HG03103 (cell line): ENCODE measurements around the gene NR6A1.

Source experiments
- ATAC-seq: cut with Tn5 transposase; IDR thresholded peaks from one replicate; pipeline ENCODE4 v1.9.1; 2021; ENCODE audit warnings: low read depth; ENCODE audit not compliant: unreplicated experiment

The NR6A1 gene

GRCh38 chr9:124593200-124593599 lies 177.9 kb downstream of the NR6A1 start:
- no peak for ATAC-seq

DNA sequence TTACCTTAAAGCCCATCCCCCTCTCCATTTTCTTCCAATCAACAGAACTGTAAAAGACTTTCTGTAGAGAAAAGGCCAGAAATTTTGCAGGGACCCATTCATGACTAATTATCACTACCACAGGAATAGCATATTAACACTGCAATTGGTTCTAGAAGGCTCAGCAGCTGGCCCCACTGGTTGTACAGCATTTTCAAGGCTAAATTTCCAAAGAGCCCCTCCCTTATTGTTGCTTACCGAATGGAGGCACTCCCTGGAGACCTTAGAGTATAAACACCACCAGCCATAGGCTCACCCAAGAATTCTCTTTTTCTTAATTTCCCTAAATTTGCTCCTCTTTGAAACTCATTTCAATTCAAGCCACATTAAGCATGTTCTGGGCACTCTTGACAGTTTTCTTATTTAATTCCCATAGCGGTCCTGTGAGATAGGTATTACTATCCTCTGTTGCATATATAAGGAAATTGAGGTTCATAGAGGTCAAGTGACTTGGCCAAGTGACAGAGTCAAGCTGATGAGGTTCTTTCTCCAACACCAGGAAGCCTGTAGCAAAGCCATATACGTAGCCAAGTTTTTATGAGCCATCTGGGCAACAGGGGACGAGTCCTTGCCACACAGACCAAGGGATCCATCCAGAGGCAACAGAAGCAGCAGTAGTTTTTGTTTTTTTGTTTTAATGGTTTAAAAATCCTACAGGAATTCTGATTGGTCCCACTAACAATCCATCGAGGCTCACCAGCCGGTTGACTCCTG lies 180.0 kb downstream of the NR6A1 start:
- no peak for ATAC-seq

DNA sequence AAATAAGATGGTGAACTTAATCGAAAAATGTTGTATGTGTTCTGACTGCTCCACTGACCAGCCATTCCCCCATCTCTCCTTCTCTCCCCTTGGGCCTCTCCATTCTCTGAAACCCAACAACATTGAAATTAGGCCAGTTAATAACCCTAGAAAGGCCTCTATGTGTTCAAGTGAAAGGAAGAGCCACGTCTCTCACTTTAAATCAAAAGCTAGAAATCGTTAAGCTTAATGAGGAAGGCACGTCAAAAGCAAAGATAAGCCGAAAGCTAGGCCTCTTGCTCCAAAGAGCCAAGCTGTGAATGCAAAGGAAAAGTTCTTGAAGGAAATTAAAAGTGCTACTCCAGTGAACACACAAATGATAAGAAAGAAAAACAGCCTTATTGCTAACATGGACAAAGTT lies 186.5 kb downstream of the NR6A1 start:
- no peak for ATAC-seq

GRCh38 chr9:124583134-124583533 lies 188.0 kb downstream of the NR6A1 start:
- no peak for ATAC-seq

- no peak for ATAC-seq
Measured at GRCh38 chr9:124580186-124580585, 190.9 kb downstream of the NR6A1 start.

GRCh38 chr9:124576751-124577150 lies 194.4 kb downstream of the NR6A1 start:
- ATAC-seq, result no peak

DNA sequence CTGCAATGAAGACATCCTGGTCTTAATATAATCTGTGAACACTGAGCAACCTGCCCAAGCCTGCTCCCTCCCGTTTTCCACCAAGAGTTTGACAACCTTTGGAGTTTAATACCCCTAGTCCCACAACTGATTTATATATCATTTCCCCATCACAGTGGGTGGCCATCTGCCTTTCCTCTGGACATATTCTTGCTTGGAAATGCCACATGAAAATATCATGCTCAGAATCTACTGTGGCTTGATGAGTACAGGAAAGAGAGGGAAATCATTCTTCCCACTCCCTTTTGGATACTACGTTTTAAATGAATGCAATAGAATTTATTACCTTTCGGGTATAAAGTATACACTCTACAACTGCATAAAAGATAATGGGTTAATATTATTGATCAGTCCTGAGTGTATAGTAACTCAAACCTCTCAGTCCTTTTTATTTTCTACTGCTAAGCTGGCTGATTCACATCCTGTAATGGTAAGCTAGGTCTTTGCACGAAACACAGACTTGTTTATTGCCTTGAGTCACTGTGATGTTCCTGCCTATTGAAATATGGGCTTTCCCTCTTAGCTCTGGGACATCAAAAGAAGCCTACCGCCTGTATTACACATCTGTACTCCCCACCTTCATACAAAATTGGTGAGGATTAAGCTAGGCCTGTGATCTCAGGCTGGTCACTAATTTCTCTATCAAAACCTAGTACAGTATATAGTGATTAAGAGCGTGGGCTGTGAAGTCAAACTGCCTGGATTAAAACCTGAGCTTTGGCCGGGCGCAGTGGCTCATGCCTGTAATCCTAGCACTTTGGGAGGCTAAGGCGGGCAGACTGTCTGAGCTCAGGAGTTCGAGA lies 196.4 kb downstream of the NR6A1 start:
- ATAC-seq, result no peak

DNA sequence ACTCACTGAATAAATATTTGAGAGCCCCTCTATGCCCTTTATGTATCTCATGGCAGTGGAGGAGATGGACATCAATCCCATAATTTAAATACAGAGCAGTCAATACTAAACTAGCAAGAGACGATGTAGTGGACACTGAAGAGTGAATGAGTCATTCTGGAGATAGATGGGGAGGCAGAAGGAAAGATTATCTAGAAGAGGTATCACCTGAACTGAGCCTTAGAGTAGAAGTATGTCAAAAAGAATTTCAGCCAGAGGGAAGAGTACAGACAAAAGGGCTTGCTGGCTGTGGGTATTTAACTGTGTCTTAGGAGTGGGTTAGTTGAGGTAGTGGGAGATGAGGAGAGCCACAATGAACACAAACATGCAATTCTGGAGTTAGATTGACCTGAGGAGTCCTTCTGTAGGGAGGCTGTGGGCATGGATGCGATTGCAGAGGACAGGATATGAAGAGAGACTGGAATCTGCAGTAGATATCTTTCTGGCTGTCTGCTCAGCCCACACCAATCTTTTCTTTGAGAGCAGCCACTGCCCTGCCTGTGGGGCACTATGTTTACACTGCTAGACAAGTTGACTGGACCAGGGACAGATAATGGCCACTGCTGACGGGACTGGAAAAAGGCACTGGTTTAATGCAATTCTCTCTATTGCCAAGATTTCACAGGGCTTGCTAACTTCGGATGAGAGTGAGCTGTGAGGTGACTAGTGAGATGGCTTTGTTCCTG lies 200.0 kb downstream of the NR6A1 start:
- no peak for ATAC-seq

DNA sequence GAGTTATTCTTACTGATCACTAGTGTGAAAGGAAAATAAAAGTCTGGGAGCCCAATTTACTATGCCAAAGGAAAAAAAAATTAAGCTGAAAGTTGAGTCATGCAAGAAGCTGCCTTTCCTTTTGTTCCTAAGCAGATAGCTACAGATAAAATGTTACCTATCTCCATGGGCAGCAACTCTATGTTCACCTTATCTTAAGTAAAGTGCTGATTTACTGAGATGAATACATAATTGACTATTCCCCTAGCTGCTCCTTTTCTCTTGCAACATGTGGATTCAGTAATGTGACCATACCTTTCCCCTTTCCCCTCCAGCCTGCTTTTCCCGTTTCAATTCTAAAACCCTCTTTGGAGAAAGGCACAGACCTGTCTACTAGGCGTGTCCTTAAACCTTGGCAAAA lies 201.2 kb downstream of the NR6A1 start:
- no peak for ATAC-seq

- ATAC-seq, result no peak
Measured at GRCh38 chr9:124567362-124567761, 203.7 kb downstream of the NR6A1 start.

DNA sequence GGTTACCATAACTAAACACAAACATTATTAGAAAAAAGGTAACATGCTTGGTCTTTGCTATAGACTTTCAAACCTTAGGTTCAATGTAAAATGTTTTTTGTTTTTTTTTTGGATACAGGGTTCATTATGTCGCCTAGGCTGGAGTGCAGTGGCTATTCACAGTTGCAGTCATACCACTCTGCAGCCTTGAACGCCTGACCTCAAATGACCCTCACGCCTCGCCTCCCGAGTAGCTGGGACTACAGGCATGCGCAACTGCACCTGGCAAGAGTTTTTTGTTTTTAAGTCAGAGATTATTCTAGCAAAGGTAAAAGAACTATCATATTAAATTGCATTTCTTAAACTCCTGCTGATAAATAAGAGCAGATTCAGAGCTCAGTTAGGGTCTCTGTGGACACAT lies 208.8 kb downstream of the NR6A1 start:
- no peak for ATAC-seq

- ATAC-seq, result no peak
Measured at GRCh38 chr9:124559871-124560270, 211.2 kb downstream of the NR6A1 start.

GRCh38 chr9:124558777-124559470 lies 212.2 kb downstream of the NR6A1 start:
- ATAC-seq, result no peak

GRCh38 chr9:124557895-124558294 lies 213.2 kb downstream of the NR6A1 start:
- no peak for ATAC-seq

DNA sequence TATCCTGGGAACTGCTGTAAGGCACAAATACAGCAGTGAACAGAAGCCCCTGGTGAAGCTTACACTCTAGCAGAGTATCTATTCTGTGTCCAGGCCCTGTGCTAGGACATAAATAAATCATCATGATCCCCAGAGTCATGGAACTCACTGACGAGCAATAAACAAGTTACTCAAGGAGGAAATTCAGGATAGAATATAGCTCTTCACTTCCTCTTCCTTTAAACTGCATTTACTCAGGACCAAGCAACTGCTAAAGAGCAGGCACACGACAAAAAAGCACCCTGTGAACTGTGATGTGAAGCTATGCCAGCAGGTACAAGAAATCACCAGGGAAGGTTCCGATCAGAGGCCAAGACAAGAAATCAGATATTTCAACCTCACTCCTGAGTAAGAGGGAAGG lies 216.1 kb downstream of the NR6A1 start:
- ATAC-seq, result no peak

GRCh38 chr9:124553738-124554137 lies 217.4 kb downstream of the NR6A1 start:
- ATAC-seq, result no peak

DNA sequence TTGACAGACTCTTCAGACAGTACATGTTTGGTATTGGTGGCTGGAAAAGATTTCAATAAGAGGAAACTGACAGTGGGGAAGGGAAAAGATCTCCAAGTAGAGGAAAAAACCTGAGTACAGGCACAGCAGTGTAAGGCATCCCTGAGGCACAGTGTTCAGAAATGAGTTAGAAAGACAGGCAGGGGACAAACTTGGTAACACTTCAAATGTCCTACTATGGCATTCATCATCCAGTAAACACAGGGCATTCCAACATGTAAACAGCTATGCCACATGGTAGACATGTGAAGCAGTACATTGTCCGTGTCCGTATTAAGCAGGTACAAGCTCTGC lies 218.9 kb downstream of the NR6A1 start:
- no peak for ATAC-seq

GRCh38 chr9:124551472-124552272 lies 219.4 kb downstream of the NR6A1 start:
- ATAC-seq, result no peak

GRCh38 chr9:124550072-124550471 lies 221.0 kb downstream of the NR6A1 start:
- ATAC-seq, result no peak

DNA sequence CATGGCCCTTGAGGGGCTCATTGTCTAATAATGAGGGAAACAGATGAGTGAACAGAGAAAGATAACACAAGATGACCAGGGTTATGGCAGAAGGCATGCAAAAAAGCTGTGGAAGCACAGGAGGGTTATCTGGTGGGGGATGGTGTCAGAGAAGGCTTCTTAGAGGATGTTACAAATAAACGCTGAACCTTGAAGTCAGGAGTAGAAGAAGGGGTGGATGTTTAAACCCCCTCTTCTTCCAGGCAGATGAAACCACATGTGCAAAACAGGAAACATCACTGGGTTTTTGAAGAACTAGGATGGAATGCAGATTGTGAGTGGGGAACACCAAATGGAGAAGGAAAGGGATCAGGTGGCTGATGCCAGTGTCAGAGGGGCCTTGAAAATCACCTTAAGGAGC lies 222.1 kb downstream of the NR6A1 start:
- ATAC-seq, result no peak
